ENCODE data around the gene UNKL.
"Not testable (repeated sequence)": the region's sequence is repeated elsewhere in the genome, so short reads cannot be mapped to it uniquely, and the experiment has no call there.

The UNKL gene

DNA sequence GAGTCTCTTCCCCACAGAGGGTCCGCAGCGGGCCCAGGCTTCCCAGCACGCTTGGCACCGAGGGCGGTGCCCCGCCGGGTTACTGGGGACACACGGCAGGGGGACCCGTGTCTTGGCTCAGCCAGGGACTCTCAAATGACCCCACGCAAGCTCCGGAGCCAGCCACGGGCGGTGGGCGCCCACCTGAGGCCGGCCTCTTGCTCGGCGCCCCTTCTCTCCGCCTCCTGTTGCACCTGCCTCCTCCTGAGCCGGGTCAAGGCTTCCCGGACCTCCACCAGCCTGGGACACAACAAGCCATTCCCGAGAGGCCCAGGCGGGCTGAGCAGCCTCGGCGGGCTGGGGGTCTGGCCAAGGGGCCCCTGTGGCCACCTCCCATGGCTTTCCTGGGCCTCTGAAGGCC, 28.2 kb upstream of the UNKL start:
- DNase-seq (ENCODE audit: low read depth), result no peak
- H3K4me3 ChIP-seq (ENCODE audit: control insufficient read depth, low read depth, low read length), result no peak overlapping the region
- TF ChIP-seq, protein P1, sequence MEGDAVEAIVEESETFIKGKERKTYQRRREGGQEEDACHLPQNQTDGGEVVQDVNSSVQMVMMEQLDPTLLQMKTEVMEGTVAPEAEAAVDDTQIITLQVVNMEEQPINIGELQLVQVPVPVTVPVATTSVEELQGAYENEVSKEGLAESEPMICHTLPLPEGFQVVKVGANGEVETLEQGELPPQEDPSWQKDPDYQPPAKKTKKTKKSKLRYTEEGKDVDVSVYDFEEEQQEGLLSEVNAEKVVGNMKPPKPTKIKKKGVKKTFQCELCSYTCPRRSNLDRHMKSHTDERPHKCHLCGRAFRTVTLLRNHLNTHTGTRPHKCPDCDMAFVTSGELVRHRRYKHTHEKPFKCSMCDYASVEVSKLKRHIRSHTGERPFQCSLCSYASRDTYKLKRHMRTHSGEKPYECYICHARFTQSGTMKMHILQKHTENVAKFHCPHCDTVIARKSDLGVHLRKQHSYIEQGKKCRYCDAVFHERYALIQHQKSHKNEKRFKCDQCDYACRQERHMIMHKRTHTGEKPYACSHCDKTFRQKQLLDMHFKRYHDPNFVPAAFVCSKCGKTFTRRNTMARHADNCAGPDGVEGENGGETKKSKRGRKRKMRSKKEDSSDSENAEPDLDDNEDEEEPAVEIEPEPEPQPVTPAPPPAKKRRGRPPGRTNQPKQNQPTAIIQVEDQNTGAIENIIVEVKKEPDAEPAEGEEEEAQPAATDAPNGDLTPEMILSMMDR (conservative IDR thresholded peaks at IDR 0.05; ENCODE audit: control insufficient read depth, insufficient read depth, low read depth, low read length), result no peak

DNA sequence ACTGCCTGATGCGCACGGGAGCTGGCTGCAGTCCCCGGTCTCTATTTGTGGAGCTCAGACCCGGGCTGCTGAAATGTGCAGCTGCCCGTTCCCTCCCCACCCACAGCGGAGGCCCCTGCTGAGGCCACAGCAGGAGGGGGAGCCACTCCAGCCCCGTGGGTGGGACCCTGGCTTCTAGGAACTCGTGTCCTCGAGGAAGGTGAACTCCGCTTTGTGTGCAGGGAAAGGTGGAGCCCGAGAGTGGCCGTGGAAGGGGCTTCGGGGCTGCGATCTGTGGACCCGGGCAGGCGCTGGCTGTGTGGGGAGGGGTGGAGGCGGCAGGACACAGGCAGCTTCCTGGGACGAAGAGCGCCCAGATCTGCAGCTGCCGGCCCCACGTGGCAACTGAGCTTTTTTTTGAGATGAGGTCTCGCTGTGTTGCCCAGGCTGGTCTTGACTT, 26.9 kb upstream of the UNKL start:
- H3K4me3 ChIP-seq (ENCODE audit: control insufficient read depth, low read depth, low read length), result no peak overlapping the region
- TF ChIP-seq, protein P1 (conservative IDR thresholded peaks at IDR 0.05; ENCODE audit: control insufficient read depth, insufficient read depth, low read depth, low read length), result no peak
- no peak for DNase-seq (ENCODE audit: low read depth)

DNA sequence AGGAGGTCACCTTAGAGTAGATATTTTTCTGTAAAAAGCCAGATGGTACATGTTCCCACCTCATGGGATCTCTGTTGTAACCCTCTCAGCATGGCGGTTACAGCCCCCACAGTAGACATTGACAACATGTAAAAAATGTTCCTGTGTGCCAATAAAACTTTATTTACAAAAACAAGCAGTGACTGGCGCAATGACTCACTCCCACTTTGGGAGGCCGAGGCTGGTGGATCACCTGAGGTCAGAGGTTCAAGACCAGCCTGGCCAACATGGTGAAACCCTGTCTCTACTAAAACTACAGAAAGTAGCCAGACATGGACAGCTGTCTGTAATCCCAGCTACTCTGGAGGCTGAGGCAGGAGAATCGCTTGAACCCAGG, 25.2 kb upstream of the UNKL start:
- not testable (repeated sequence) for H3K4me3 ChIP-seq (ENCODE audit: control insufficient read depth, low read depth, low read length); DNase-seq (ENCODE audit: low read depth)

DNA sequence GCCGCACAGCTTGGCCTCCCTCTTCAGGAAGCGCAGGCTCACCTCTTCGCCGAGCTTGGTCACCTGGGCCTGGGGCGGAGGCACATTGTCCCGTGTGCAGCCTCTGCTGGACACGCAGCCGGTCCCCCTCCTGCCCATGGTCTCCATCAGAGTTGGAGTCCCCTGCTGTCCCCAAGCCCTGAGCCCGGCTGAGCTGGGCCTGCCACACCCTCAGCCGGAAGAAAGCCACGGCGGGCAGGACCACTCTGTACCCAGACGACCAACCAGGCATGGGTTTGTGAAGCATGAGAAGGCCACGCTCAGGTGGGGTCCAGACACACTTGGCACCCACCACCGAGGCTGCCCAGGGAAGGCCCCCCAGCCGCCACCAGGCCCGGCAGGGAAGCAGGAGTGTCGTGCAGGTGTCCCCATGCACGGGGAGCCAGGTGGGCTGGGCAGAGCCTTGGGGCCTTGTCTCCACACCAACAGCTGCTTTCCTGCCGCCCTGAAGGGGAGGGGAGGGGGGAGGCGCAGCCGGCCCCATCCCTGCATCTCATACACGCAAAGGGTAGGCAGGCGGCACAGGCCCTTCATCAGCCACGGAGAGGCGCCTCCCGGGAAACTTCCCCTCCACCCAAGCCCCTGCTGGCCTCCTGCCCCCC, 24.7 kb upstream of the UNKL start:
- DNase-seq (ENCODE audit: low read depth), result no peak
- TF ChIP-seq, protein P1 (conservative IDR thresholded peaks at IDR 0.05; ENCODE audit: control insufficient read depth, insufficient read depth, low read depth, low read length), result no peak
- no peak overlapping the region for H3K4me3 ChIP-seq (ENCODE audit: control insufficient read depth, low read depth, low read length)

DNA sequence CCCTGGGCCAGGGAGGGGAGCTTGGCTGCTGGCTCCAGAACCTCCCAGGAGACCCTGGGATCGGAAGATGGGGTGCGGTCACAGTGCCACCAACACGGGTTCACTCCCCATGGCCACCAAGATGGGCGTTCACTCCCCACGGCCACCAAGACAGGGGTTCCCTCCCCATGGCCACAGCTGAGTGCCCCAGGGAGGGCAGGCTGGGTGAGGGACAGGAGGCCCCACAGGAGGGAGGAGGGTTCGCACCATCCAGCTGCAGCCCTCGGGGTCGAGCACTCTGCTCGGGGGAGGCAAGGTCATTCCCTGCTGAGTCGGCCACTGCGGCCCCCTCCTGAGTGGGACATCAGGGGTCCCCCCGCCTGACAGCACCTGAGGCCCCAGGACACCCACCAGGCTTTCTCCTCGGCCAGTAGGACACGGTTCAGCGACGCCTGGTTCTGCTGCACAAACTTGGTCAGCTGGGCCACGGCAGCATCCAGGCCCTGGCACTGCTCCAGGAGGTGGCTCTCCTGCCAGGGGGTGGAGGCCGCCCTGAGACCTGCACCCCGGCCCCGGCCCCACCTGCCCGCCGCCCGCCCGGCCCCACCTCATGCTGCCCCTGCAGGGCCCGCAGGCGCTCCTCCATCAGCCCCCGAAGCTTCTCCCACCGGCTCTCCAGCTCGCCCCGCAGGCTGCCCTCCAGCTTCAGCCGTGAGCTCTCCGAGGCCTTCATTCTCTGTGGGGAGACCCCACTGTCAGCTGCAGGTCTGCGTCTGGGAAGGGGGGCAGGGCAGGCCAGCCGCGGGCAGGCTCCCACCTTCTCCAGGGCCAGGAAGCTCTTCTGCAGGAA, 23.9 kb upstream of the UNKL start:
- DNase-seq (ENCODE audit: low read depth), result no peak
- TF ChIP-seq, protein P1 (conservative IDR thresholded peaks at IDR 0.05; ENCODE audit: control insufficient read depth, insufficient read depth, low read depth, low read length), result no peak
- no peak overlapping the region for H3K4me3 ChIP-seq (ENCODE audit: control insufficient read depth, low read depth, low read length)

DNA sequence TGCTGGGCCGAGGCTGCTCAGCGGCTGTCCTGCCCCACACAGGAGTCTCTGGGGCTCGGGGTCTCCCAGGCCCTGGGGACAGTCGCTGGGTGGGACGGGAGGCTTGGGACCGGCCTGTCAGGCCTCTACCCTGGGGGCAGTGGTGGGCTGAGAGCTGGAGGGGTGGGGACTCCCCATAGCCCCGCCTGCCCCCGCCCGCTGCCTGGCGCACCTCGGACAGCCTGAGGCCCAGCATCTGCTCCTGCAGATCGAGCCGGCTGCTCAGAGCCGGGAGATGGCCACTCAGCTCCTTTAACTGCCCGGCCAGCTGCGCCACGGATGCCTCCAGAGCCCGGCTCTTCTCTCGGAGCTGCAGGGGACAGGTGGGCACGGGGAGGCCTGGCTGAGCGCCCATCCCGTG, 23.1 kb upstream of the UNKL start:
- DNase-seq (ENCODE audit: low read depth), result no peak
- TF ChIP-seq, protein P1 (conservative IDR thresholded peaks at IDR 0.05; ENCODE audit: control insufficient read depth, insufficient read depth, low read depth, low read length), result no peak
- no peak overlapping the region for H3K4me3 ChIP-seq (ENCODE audit: control insufficient read depth, low read depth, low read length)

DNA sequence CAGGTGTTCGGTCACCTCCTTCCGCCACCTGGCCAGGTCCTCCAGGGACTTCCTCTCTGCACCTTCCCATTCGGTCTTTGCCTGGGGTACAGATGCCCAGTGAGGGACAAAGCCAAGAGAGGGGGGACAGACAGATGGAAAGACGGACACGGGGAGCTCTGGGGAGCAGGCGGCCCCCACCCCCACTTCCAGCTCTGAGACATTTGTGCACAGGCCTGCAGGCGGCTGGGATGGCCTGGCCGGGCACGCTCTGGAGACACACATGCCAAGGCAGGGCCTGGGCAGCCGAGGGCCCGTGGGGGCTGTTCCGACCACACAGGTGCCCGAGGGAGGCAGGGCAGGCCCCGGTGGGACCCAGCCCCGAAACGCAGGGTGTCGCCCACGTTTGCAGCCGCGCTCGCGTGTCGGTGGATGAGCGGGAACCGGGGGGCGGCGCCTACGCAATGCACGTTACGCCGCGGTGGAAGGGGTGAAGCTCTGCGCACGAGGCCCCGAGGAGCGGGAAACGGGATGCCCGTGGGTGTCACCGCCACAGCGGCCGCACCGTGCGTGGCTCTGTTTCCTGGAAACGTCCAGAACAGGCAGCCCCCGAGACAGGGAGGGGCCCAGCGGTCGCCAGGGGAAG, 22.3 kb upstream of the UNKL start:
- H3K4me3 ChIP-seq (ENCODE audit: control insufficient read depth, low read depth, low read length), result no peak overlapping the region
- TF ChIP-seq, protein P1 (conservative IDR thresholded peaks at IDR 0.05; ENCODE audit: control insufficient read depth, insufficient read depth, low read depth, low read length), result no peak
- DNase-seq (ENCODE audit: low read depth), result no peak
